ENCODE data around the gene UBE2H.
"Not testable (repeated sequence)": the region's sequence is repeated elsewhere in the genome, so short reads cannot be mapped to it uniquely, and the experiment has no call there.

UBE2H gene

GRCh38 chr7:129799350-129799955 is 153.3 kb downstream of the UBE2H start:
- Histone ChIP-seq H3K27me3 (ENCODE audit: low read depth, low read length) (no peaks in the 10 kb centered on the region), H3K4me1 (ENCODE audit: low read length) (no peaks in the 10 kb centered on the region), H2AFZ (ENCODE audit: low read depth, low read length) (no peak overlapping the region), H3K9ac (ENCODE audit: low read length) (no peak overlapping the region), H3K4me3 (ENCODE audit: low read length) (no peak overlapping the region), H3K27ac (ENCODE audit: low read length) (no peak overlapping the region), H3K4me2 (ENCODE audit: low read length) (no peak overlapping the region), H3K79me2 (ENCODE audit: low read length) (no peaks in the 10 kb centered on the region), H4K20me1 (ENCODE audit: insufficient read depth, low read length) (no peaks in the 10 kb centered on the region), H3K9me3 (ENCODE audit: insufficient read depth, low read length) (no peaks in the 10 kb centered on the region), H3K36me3 (replicated peaks; ENCODE audit: low read depth, low read length) (no peaks in the 10 kb centered on the region)
- TF ChIP-seq EZH2phosphoT487 (IDR thresholded peaks at IDR 0.05; ENCODE audit: low read depth), result no peak
- TF ChIP-seq, protein P1, sequence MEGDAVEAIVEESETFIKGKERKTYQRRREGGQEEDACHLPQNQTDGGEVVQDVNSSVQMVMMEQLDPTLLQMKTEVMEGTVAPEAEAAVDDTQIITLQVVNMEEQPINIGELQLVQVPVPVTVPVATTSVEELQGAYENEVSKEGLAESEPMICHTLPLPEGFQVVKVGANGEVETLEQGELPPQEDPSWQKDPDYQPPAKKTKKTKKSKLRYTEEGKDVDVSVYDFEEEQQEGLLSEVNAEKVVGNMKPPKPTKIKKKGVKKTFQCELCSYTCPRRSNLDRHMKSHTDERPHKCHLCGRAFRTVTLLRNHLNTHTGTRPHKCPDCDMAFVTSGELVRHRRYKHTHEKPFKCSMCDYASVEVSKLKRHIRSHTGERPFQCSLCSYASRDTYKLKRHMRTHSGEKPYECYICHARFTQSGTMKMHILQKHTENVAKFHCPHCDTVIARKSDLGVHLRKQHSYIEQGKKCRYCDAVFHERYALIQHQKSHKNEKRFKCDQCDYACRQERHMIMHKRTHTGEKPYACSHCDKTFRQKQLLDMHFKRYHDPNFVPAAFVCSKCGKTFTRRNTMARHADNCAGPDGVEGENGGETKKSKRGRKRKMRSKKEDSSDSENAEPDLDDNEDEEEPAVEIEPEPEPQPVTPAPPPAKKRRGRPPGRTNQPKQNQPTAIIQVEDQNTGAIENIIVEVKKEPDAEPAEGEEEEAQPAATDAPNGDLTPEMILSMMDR (IDR thresholded peaks at IDR 0.05; ENCODE audit: low read depth, low read length), result no peak

DNA sequence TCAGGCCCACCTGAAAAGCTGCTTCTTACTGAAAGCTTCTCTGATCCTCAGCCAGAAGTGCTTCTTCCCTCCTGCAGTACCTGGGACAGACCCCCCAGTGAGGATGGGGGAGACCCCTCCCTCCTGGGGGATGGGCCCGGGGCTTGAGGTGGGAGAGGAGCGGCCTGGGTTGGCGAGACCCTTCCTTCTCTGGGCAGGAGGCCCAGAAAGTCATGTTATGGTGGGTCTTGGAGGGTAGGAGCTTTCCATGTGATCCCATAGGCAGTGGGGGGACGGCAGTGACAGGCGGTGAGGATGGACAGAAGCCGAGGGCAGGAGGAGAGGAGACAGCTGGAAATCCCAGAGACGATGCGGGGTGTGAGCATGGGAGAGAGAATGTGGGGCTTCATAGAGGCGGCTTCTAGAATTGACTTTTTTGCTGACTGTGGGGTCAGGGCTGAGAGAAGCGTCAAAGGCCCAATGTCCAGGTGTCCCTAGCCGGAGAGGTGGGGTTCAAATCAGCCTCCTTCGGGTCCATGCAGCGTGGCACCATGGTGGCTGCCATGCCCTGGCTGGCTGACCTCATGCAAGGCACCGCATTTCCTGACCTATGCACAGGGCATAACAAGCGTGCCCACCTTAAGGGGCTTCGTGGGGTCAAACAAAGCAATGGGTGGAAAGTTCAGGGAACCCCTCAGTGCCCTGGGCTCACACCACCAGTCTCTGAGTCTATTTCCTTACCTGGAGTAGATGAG is 154.0 kb downstream of the UBE2H start:
- H3K4me3 ChIP-seq (ENCODE audit: low read length), result no peak overlapping the region
- H4K20me1 ChIP-seq (ENCODE audit: insufficient read depth, low read length), result no peaks in the 10 kb centered on the region
- no peak overlapping the region for H2AFZ ChIP-seq (ENCODE audit: low read depth, low read length)
- H3K4me1 ChIP-seq (ENCODE audit: low read length), result no peaks in the 10 kb centered on the region
- H3K9me3 ChIP-seq (ENCODE audit: insufficient read depth, low read length), result no peaks in the 10 kb centered on the region
- H3K27me3 ChIP-seq (ENCODE audit: low read depth, low read length), result no peaks in the 10 kb centered on the region
- no peaks in the 10 kb centered on the region for H3K36me3 ChIP-seq (replicated peaks; ENCODE audit: low read depth, low read length)
- no peak for TF ChIP-seq EZH2phosphoT487 (IDR thresholded peaks at IDR 0.05; ENCODE audit: low read depth)
- TF ChIP-seq, protein P1 (IDR thresholded peaks at IDR 0.05; ENCODE audit: low read depth, low read length), result no peak
- H3K79me2 ChIP-seq (ENCODE audit: low read length), result no peaks in the 10 kb centered on the region
- no peak overlapping the region for H3K4me2 ChIP-seq (ENCODE audit: low read length)
- no peak overlapping the region for H3K9ac ChIP-seq (ENCODE audit: low read length)
- H3K27ac ChIP-seq (ENCODE audit: low read length), result no peak overlapping the region

DNA sequence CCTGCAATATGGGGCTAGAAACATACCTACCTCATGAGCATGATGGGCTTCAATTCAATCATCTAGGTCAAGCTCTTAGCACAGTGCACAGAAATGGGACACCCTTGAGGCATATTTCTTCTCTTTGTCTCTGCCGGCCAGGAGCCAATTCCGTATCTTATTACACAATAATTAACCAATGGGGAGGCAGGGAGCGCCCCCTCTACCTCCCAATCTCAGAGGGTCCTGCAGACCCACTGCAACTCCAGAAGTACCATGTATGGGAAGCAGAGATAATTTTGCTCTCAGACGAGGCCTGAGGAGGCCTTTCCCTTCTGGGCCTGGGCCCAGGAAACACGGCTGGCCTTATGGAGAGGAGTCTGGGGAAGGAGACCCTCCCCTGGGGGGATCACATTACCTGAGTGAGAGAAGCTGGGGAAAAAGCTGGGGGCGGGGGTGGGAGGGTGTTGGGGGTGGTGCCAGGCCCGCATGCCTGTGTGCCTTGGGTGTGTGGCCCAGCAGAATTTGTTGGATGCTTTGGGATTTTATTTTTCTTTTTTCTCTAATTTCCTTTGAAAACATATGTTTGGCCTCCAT is 155.5 kb downstream of the UBE2H start:
- no peak overlapping the region for H3K27ac ChIP-seq (ENCODE audit: low read length)
- H3K9ac ChIP-seq (ENCODE audit: low read length), result no peak overlapping the region
- H3K27me3 ChIP-seq (ENCODE audit: low read depth, low read length), result no peaks in the 10 kb centered on the region
- no peaks in the 10 kb centered on the region for H3K9me3 ChIP-seq (ENCODE audit: insufficient read depth, low read length)
- no peaks in the 10 kb centered on the region for H3K36me3 ChIP-seq (replicated peaks; ENCODE audit: low read depth, low read length)
- no peak overlapping the region for H2AFZ ChIP-seq (ENCODE audit: low read depth, low read length)
- H3K4me2 ChIP-seq (ENCODE audit: low read length), result no peak overlapping the region
- H3K4me1 ChIP-seq (ENCODE audit: low read length), result no peaks in the 10 kb centered on the region
- H4K20me1 ChIP-seq (ENCODE audit: insufficient read depth, low read length), result no peaks in the 10 kb centered on the region
- no peaks in the 10 kb centered on the region for H3K79me2 ChIP-seq (ENCODE audit: low read length)
- TF ChIP-seq, protein P1 (IDR thresholded peaks at IDR 0.05; ENCODE audit: low read depth, low read length), result no peak
- TF ChIP-seq EZH2phosphoT487 (IDR thresholded peaks at IDR 0.05; ENCODE audit: low read depth), result no peak
- H3K4me3 ChIP-seq (ENCODE audit: low read length), result no peak overlapping the region

- Histone ChIP-seq H3K79me2 (ENCODE audit: low read length) (no peaks in the 10 kb centered on the region), H3K4me1 (ENCODE audit: low read length) (no peaks in the 10 kb centered on the region), H3K4me3 (ENCODE audit: low read length) (no peak overlapping the region), H4K20me1 (ENCODE audit: insufficient read depth, low read length) (no peaks in the 10 kb centered on the region), H2AFZ (ENCODE audit: low read depth, low read length) (no peak overlapping the region), H3K27ac (ENCODE audit: low read length) (no peak overlapping the region), H3K4me2 (ENCODE audit: low read length) (no peak overlapping the region), H3K9ac (ENCODE audit: low read length) (no peak overlapping the region), H3K27me3 (ENCODE audit: low read depth, low read length) (no peaks in the 10 kb centered on the region), H3K36me3 (replicated peaks; ENCODE audit: low read depth, low read length) (no peaks in the 10 kb centered on the region), H3K9me3 (ENCODE audit: insufficient read depth, low read length) (no peaks in the 10 kb centered on the region)
- no peak for TF ChIP-seq EZH2phosphoT487 (IDR thresholded peaks at IDR 0.05; ENCODE audit: low read depth)
- TF ChIP-seq, protein P1 (IDR thresholded peaks at IDR 0.05; ENCODE audit: low read depth, low read length), result no peak
Observed at GRCh38 chr7:129796186-129796775, 156.5 kb downstream of the UBE2H start.

DNA sequence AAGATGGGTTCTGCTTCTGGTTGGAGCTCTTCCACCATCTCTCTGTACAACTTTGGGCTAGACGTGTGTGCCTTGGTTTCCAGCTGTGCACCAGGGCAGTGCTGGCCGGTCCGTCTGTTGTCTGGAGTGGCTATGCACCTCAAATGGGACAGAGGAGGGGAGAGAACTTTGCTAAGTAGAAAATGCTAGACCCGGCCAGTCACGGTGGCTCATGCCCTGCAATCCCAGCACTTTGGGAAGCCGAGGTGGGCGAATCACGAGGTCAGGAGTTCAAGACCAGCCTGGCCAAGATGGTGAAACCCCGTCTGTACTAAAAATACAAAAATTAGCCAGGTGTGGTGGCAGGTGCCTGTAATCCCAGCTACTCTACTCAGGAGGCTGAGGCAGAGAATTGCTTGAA is 158.3 kb downstream of the UBE2H start:
- not testable (repeated sequence) for H3K79me2 ChIP-seq (ENCODE audit: low read length); H2AFZ ChIP-seq (ENCODE audit: low read depth, low read length); H3K9me3 ChIP-seq (ENCODE audit: insufficient read depth, low read length); H3K27me3 ChIP-seq (ENCODE audit: low read depth, low read length); H3K9ac ChIP-seq (ENCODE audit: low read length); H4K20me1 ChIP-seq (ENCODE audit: insufficient read depth, low read length); H3K27ac ChIP-seq (ENCODE audit: low read length); H3K4me3 ChIP-seq (ENCODE audit: low read length); H3K4me2 ChIP-seq (ENCODE audit: low read length); H3K4me1 ChIP-seq (ENCODE audit: low read length); H3K36me3 ChIP-seq (replicated peaks; ENCODE audit: low read depth, low read length)
